A673 (cell line): ENCODE measurements around the gene CEBPA. TPM values are rescaled to one million over a fixed set of nuclear protein-coding genes. Genes with fewer than 3 reads are reported as not detected.

Experiments used
- BruUV-seq: library from RNA; stranded (reverse); fragments of 400-500 nt; replicated peaks from 2 replicates; lab custom pipeline; 2021; lab: Mats Ljungman, UMichigan
- CTCF ChIA-PET: fragments of 300-600 bp; sonication (Branson Sonifier 250); formaldehyde crosslinking; loops from one replicate; lab custom pipeline; 2022; ENCODE audit warnings: antibody characterized with exemption; lab: Charles Lee
- POLR2A ChIA-PET: fragments of 300-600 bp; sonication (Branson Sonifier 250); formaldehyde crosslinking; loops from one replicate; lab custom pipeline; 2022; ENCODE audit warnings: antibody characterized with exemption; ENCODE audit not compliant: low non-redundant PET; lab: Charles Lee
- DNase-seq: peaks from one replicate; pipeline ENCODE4 v3.0.0-alpha.2; 2015; ENCODE audit warnings: low spot score
- H3K27ac ChIP-seq: fragments of 200-600 bp; sonication (generic); 2 replicates; pipeline ENCODE4 v1.5.1; 2016; ENCODE audit warnings: mixed run types, low read depth, mild to moderate bottlenecking, mixed read lengths, antibody characterized with exemption, low read length; ENCODE audit not compliant: poor library complexity, severe bottlenecking
- H3K27me3 ChIP-seq: fragments of 200-600 bp; sonication (generic); replicated peaks from 2 replicates; pipeline ENCODE4 v1.6.1; 2017; ENCODE audit warnings: mixed run types, low read depth, mild to moderate bottlenecking, mixed read lengths, antibody characterized with exemption, low read length; ENCODE audit not compliant: insufficient read depth, poor library complexity
- H3K36me3 ChIP-seq: fragments of 200-600 bp; sonication (generic); 2 replicates; pipeline ENCODE4 v1.6.1; 2016; ENCODE audit warnings: mixed run types, mild to moderate bottlenecking, mixed read lengths, antibody characterized with exemption, low read length; ENCODE audit not compliant: insufficient read depth, poor library complexity, severe bottlenecking
- H3K4me1 ChIP-seq: fragments of 200-600 bp; sonication (generic); 2 replicates; pipeline ENCODE4 v1.6.1; 2017; ENCODE audit warnings: mixed run types, mild to moderate bottlenecking, mixed read lengths, antibody characterized with exemption, low read length; ENCODE audit not compliant: insufficient read depth, poor library complexity, severe bottlenecking
- H3K4me3 ChIP-seq: fragments of 200-600 bp; sonication (generic); 2 replicates; pipeline ENCODE4 v1.5.1; 2016; ENCODE audit warnings: low read depth, mixed run types, mild to moderate bottlenecking, mixed read lengths, low read length; ENCODE audit not compliant: poor library complexity, severe bottlenecking
- H3K9me3 ChIP-seq: fragments of 200-600 bp; sonication (generic); 2 replicates; pipeline ENCODE4 v1.6.1; 2016; ENCODE audit warnings: mixed run types, low read depth, mild to moderate bottlenecking, mixed read lengths, antibody characterized with exemption, low read length; ENCODE audit not compliant: poor library complexity, severe bottlenecking
- CTCF ChIP-seq: fragments of 300-800, 200-600 bp; sonication (generic); conservative IDR thresholded peaks from 2 replicates; pipeline ENCODE4 v1.5.1; 2017; ENCODE audit warnings: low read depth, mild to moderate bottlenecking, antibody characterized with exemption, low read length, moderate library complexity, mixed read lengths
- EZH2 ChIP-seq: fragments of 200-600 bp; sonication (generic); IDR thresholded peaks from 2 replicates; pipeline ENCODE4 v1.6.1; 2017; ENCODE audit warnings: borderline replicate concordance, low read depth, mild to moderate bottlenecking, mixed read lengths, antibody characterized with exemption, low read length; ENCODE audit not compliant: poor library complexity, severe bottlenecking
- intact Hi-C: fragments of 100-400 bp; cut with micrococcal nuclease; formaldehyde crosslinking; loops from one replicate; pipeline ENCODE4 v1.10.0; 2022; ENCODE audit not compliant: unreplicated experiment
- total RNA-seq: library from RNA; stranded (reverse); gene quantifications from 2 replicates; pipeline ENCODE4 v1.2.3, GENCODE V29; 2021

Gene CEBPA
- total RNA-seq, 1 experiment from 2014 or later: 1.4 TPM

- Histone ChIP-seq H3K36me3 (no peaks in the 10 kb centered on the region), H3K9me3 (no peaks in the 10 kb centered on the region), H3K27ac (no peak overlapping the region), H3K4me3 (no peak overlapping the region), H3K27me3 (peaks cover 24% of the 10 kb centered on the region), H3K4me1 (no peaks in the 10 kb centered on the region)
- no TSS peak for BruUV-seq
- intact Hi-C loops: no loop called here
- CTCF ChIA-PET: no interaction called here
- no peak for DNase-seq
- TF ChIP-seq EZH2: no peak
- TF ChIP-seq CTCF: no peak
- POLR2A ChIA-PET: no interaction called here
Observed at GRCh38 chr19:33349319-33350289, 47.3 kb upstream of the CEBPA start.

- no peak overlapping the region for H3K4me3 ChIP-seq
- no peaks in the 10 kb centered on the region for H3K4me1 ChIP-seq
- no TSS peak for BruUV-seq
- intact Hi-C loops: no loop called here
- POLR2A ChIA-PET: interaction anchor here (0.6 to 0.8 kb wide), 2 partner anchors 11 to 25 kb away, joined by 3 to 6 read pairs; no protein-coding TSS in a partner anchor
- H3K36me3 ChIP-seq: no peaks in the 10 kb centered on the region
- DNase-seq: no peak
- TF ChIP-seq CTCF: no peak
- no peak for TF ChIP-seq EZH2
- CTCF ChIA-PET: no interaction called here
- H3K9me3 ChIP-seq: no peaks in the 10 kb centered on the region
- no peak overlapping the region for H3K27ac ChIP-seq
- H3K27me3 ChIP-seq: peaks cover 35% of the 10 kb centered on the region
Observed at GRCh38 chr19:33348301-33349010, 46.1 kb upstream of the CEBPA start.

GRCh38 chr19:33347300-33347699 is 45.0 kb upstream of the CEBPA start:
- no peaks in the 10 kb centered on the region for H3K9me3 ChIP-seq
- intact Hi-C loops: no loop called here
- no peak for TF ChIP-seq CTCF
- no peak for TF ChIP-seq EZH2
- ChIA-PET POLR2A (interaction anchor here (0.7 kb wide), 1 partner anchor 24 kb away, joined by 3 read pairs; no protein-coding TSS in a partner anchor), CTCF (no interaction called here)
- H3K27ac ChIP-seq: no peak overlapping the region
- BruUV-seq: no TSS peak
- no peak for DNase-seq
- H3K36me3 ChIP-seq: no peaks in the 10 kb centered on the region
- peaks cover 45% of the 10 kb centered on the region for H3K27me3 ChIP-seq
- H3K4me3 ChIP-seq: no peak overlapping the region
- H3K4me1 ChIP-seq: no peaks in the 10 kb centered on the region
